NT2/D1 (cell line): ENCODE results near the gene CLEC16A.

ENCODE experiments used
- DNase-seq: peaks from one replicate; pipeline ENCODE4 v3.0.0-alpha.2; 2011; ENCODE audit warnings: low read depth, low spot score
- H3K27me3 ChIP-seq: 2 replicates; pipeline ENCODE4 v1.6.0; 2011; ENCODE audit warnings: mild to moderate bottlenecking; ENCODE audit not compliant: insufficient read length, insufficient read depth
- H3K36me3 ChIP-seq: 2 replicates; pipeline ENCODE4 v1.6.1; 2011; ENCODE audit warnings: mild to moderate bottlenecking, low read length, mixed read lengths; ENCODE audit not compliant: insufficient read depth, insufficient read length
- H3K4me1 ChIP-seq: 2 replicates; pipeline ENCODE4 v1.5.1; 2011; ENCODE audit not compliant: insufficient read depth, insufficient read length
- H3K4me3 ChIP-seq: 2 replicates; pipeline ENCODE4 v1.5.1; 2011; ENCODE audit warnings: low read depth; ENCODE audit not compliant: insufficient read length
- H3K9ac ChIP-seq: 2 replicates; pipeline ENCODE4 v1.6.0; 2011; ENCODE audit warnings: low read depth; ENCODE audit not compliant: insufficient read length
- H3K9me3 ChIP-seq: 2 replicates; pipeline ENCODE4 v1.5.1; 2011; ENCODE audit warnings: mild to moderate bottlenecking, low read length; ENCODE audit not compliant: insufficient read depth
- SUZ12 ChIP-seq: IDR thresholded peaks from 2 replicates; pipeline ENCODE4 v1.6.1; 2011; ENCODE audit not compliant: insufficient read length, insufficient read depth; ENCODE audit errors: extremely low read depth
- YY1 ChIP-seq: IDR thresholded peaks from 2 replicates; pipeline ENCODE4 v1.6.1; 2011; ENCODE audit not compliant: insufficient read length, insufficient read depth
- ZNF274 ChIP-seq: IDR thresholded peaks from 2 replicates; pipeline ENCODE4 v1.6.1; 2011; ENCODE audit warnings: mild to moderate bottlenecking, low read depth, low read length

The CLEC16A gene

GRCh38 chr16:11006656-11007055, 62.3 kb downstream of the CLEC16A start:
- peaks cover 28% of the 10 kb centered on the region for H3K36me3 ChIP-seq
- H3K4me3 ChIP-seq, result no peak overlapping the region
- TF ChIP-seq YY1, result no peak
- no peak for TF ChIP-seq ZNF274
- no peak for TF ChIP-seq SUZ12
- H3K9ac ChIP-seq, result no peak overlapping the region
- H3K4me1 ChIP-seq, result peaks cover 6% of the 10 kb centered on the region
- DNase-seq, result no peak
- no peaks in the 10 kb centered on the region for H3K27me3 ChIP-seq
- H3K9me3 ChIP-seq, result no peaks in the 10 kb centered on the region

GRCh38 chr16:11007714-11008280, 63.4 kb downstream of the CLEC16A start:
- no peaks in the 10 kb centered on the region for H3K9me3 ChIP-seq
- H3K4me1 ChIP-seq, result peaks cover 6% of the 10 kb centered on the region
- no peak overlapping the region for H3K4me3 ChIP-seq
- H3K9ac ChIP-seq, result no peak overlapping the region
- DNase-seq, result peak; percentile 71
- H3K27me3 ChIP-seq, result no peaks in the 10 kb centered on the region
- peaks cover 29% of the 10 kb centered on the region for H3K36me3 ChIP-seq
- TF ChIP-seq ZNF274 (no peak), YY1 (no peak)

DNA sequence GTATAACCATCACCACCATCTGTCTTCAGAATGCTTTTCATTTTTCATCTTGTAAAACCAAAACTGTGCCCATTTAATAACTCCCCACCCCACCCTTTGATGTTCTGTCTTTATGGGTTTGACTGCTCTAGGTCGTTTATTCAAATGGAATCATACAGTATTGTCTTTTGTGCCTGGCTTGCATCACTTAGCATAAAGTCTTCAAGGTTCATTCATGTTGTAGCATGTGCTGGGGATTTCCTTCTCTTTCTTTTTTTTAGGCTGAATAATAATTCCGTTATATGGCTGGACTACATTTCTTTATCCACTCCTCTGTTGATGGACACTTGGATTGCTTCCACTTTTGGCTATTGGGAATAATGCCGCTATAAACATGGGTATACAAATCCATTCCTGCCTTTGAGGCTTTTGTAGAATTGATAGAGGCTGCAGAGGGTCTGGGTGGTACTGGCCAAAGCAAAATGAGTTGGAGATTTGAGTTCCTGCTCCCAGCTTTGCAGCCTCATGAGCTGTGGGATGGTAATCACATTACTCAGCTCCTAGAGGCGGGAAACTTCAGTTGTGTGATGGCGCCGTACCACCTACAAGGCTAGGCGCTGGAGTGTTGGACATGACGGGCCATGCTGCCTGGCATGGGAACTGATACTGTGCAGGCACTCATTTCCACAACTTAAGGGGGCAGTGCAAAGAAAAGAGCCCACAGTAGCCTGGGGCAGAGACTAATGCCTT, 64.8 kb downstream of the CLEC16A start:
- Histone ChIP-seq H3K9ac (no peak overlapping the region), H3K4me1 (peaks cover 6% of the 10 kb centered on the region), H3K36me3 (peaks cover 19% of the 10 kb centered on the region), H3K9me3 (no peaks in the 10 kb centered on the region), H3K27me3 (no peaks in the 10 kb centered on the region), H3K4me3 (no peak overlapping the region)
- TF ChIP-seq SUZ12, result no peak
- TF ChIP-seq YY1, result no peak
- no peak for TF ChIP-seq ZNF274
- DNase-seq, result no peak

- Histone ChIP-seq H3K4me1 (peaks cover 6% of the 10 kb centered on the region), H3K27me3 (no peaks in the 10 kb centered on the region), H3K36me3 (peaks cover 14% of the 10 kb centered on the region), H3K9me3 (no peaks in the 10 kb centered on the region), H3K9ac (no peak overlapping the region), H3K4me3 (no peak overlapping the region)
- TF ChIP-seq YY1 (no peak), SUZ12 (no peak), ZNF274 (no peak)
- DNase-seq, result no peak
These were observed 66.3 kb downstream of the CLEC16A start for GRCh38 chr16:11010575-11011221.

DNA sequence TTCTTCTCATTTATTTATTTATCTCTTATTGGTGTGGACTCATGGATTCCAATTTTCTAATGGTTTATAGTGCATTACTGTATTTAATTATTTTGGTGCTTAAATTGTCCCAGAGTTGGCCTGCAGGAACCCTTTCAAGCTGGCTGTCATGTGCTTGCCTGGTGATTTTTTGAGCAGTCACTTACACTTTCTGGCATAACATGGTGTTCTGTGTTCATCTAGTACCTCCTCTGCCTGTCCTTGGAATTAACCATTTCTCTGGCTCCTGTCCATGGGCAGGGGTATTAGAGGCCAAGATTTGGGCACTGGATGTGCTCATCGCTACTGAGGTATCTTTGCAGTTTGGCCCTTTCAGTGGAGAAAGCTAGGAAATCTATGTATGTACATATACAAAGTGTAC, 67.0 kb downstream of the CLEC16A start:
- H3K36me3 ChIP-seq, result peaks cover 15% of the 10 kb centered on the region

DNA sequence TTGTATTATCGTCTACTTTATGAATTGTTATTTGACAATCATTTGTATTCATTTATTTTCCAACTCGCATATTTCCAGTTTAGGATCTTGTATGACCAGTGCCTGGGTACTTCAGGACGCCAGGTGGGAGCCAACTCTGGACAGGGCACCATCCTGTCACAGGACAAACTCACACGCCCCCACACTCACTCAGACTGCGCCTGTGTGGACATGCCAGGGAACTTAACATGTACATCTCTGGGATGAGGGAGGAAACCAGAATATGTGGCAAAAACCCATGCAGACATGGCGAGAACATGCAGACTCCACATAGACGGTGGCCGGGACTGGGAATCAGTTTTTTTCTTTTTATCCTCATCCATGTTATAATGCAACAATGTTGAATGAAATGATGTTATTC, 68.5 kb downstream of the CLEC16A start:
- H3K9ac ChIP-seq, result no peak overlapping the region
- no peak for DNase-seq
- no peaks in the 10 kb centered on the region for H3K9me3 ChIP-seq
- H3K4me3 ChIP-seq, result no peak overlapping the region
- no peaks in the 10 kb centered on the region for H3K27me3 ChIP-seq
- peaks cover 15% of the 10 kb centered on the region for H3K36me3 ChIP-seq
- TF ChIP-seq YY1, result no peak
- TF ChIP-seq ZNF274, result no peak
- TF ChIP-seq SUZ12, result no peak
- no peaks in the 10 kb centered on the region for H3K4me1 ChIP-seq

More for the DNA sequence above, 67.0 kb downstream of the CLEC16A start:
- no peak for TF ChIP-seq YY1
- no peak for TF ChIP-seq SUZ12
- no peak for TF ChIP-seq ZNF274
- H3K4me1 ChIP-seq, result peaks cover 6% of the 10 kb centered on the region
- H3K9me3 ChIP-seq, result no peaks in the 10 kb centered on the region
- no peaks in the 10 kb centered on the region for H3K27me3 ChIP-seq
- no peak overlapping the region for H3K9ac ChIP-seq
- no peak overlapping the region for H3K4me3 ChIP-seq
- DNase-seq, result no peak

DNA sequence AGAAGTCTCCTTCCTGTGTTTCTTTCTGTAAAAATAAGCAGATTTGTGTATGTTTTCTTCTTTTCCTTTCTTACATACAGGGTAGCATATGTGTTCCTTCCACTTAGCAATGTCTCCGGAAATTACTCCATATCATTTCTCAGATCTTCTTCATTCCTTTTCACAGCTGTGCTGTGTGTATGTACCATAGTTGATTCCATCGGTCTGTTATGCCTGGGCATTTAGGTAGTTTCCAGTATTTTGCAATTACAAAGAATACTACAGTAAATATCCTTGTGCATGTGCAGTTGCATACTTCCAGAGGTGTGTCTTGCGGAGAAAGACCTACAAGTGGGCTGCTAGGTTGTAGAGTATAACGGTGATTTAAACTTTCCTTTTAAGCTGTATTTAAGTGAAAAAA, 69.8 kb downstream of the CLEC16A start:
- DNase-seq, result no peak

More for the DNA sequence above, 69.8 kb downstream of the CLEC16A start:
- Histone ChIP-seq H3K4me1 (no peaks in the 10 kb centered on the region), H3K4me3 (no peak overlapping the region), H3K36me3 (peaks cover 14% of the 10 kb centered on the region), H3K9ac (no peak overlapping the region), H3K27me3 (no peaks in the 10 kb centered on the region), H3K9me3 (no peaks in the 10 kb centered on the region)
- TF ChIP-seq ZNF274 (no peak), YY1 (no peak), SUZ12 (no peak)
